Liver (tissue), 9 donors: ENCODE results near the gene TNFRSF12A. TPM values are rescaled to one million over a fixed set of nuclear protein-coding genes. Genes with fewer than 3 reads are reported as not detected.

Experiments
- DNase-seq: peaks from one replicate; pipeline ENCODE4 v3.0.0-alpha.2; 2017; ENCODE audit warnings: low spot score
- H3K27ac ChIP-seq, 2 donors: one replicate each; pipeline ENCODE4 v1.7.0; 2013; ENCODE audit warnings: inconsistent platforms in 2 of 2, low read length in 2 of 2, control low read depth in 1 of 2, low read depth in 1 of 2, mild to moderate bottlenecking in 1 of 2
- H3K27me3 ChIP-seq, 4 donors: one replicate each; pipeline versions ENCODE4 v1.6.1 to v1.7.0; 2013; ENCODE audit warnings: low read length in 3 of 4, inconsistent platforms in 1 of 4, mild to moderate bottlenecking in 1 of 4, moderate library complexity in 1 of 4; ENCODE audit not compliant: control insufficient read depth in 4 of 4, insufficient read depth in 4 of 4
- H3K36me3 ChIP-seq, 4 donors: one replicate each; pipeline versions ENCODE4 v1.6.1 to v1.7.0; 2013; ENCODE audit warnings: low read length in 3 of 4, mild to moderate bottlenecking in 3 of 4, low read depth in 1 of 4, moderate library complexity in 1 of 4; ENCODE audit not compliant: control insufficient read depth in 4 of 4, insufficient read depth in 3 of 4
- H3K4me1 ChIP-seq, 4 donors: one replicate each; pipeline versions ENCODE4 v1.6.1 to v1.7.0; 2013; ENCODE audit warnings: low read length in 3 of 4, mild to moderate bottlenecking in 3 of 4, moderate library complexity in 1 of 4; ENCODE audit not compliant: control insufficient read depth in 4 of 4, insufficient read depth in 4 of 4
- H3K4me3 ChIP-seq, 3 donors: one replicate each; pipeline versions ENCODE4 v1.6.1 to v1.7.0; 2013; ENCODE audit warnings: low read length in 3 of 3, control low read depth in 1 of 3, low read depth in 1 of 3, mild to moderate bottlenecking in 1 of 3
- H3K9ac ChIP-seq, 2 donors: one replicate each; pipeline ENCODE4 v1.7.0; 2013; ENCODE audit warnings: low read length in 2 of 2, mild to moderate bottlenecking in 2 of 2, moderate library complexity in 2 of 2, control low read depth in 1 of 2, low read depth in 1 of 2
- H3K9me3 ChIP-seq, 4 donors: one replicate each; pipeline versions ENCODE4 v1.6.1 to v1.7.0; 2013; ENCODE audit warnings: low read length in 3 of 4; ENCODE audit not compliant: control insufficient read depth in 4 of 4
- ATF3 ChIP-seq: IDR thresholded peaks from 2 replicates; pipeline ENCODE4 v1.6.1; 2016; ENCODE audit warnings: antibody characterized with exemption
- CTCF ChIP-seq: fragments of 150-350 bp; IDR thresholded peaks from 2 replicates; pipeline ENCODE4 v1.5.1; 2017; ENCODE audit warnings: improper control_type of control experiment, low read depth, low read length; ENCODE audit not compliant: missing input control
- EGR1 ChIP-seq, 2 donors: IDR thresholded peaks; 2 replicates each; pipeline ENCODE4 v1.6.1; 2016 to 2018; ENCODE audit warnings: antibody characterized with exemption in 2 of 2, low read depth in 2 of 2
- FOXA1 ChIP-seq: IDR thresholded peaks from 2 replicates; pipeline ENCODE4 v1.6.1; 2016; ENCODE audit warnings: antibody characterized with exemption
- FOXA2 ChIP-seq: IDR thresholded peaks from 2 replicates; pipeline ENCODE4 v1.6.1; 2016; ENCODE audit warnings: antibody characterized with exemption
- GABPA ChIP-seq, 2 donors: IDR thresholded peaks in 1 of 2; conservative IDR thresholded peaks in 1 of 2; 2 replicates each; pipeline ENCODE4 v1.6.1; 2016; ENCODE audit warnings: antibody characterized with exemption in 2 of 2, mild to moderate bottlenecking in 1 of 2, moderate library complexity in 1 of 2
- HNF4A ChIP-seq, 2 donors: conservative IDR thresholded peaks; 2 replicates each; pipeline ENCODE4 v1.6.1; 2016; ENCODE audit warnings: antibody characterized with exemption in 2 of 2, mild to moderate bottlenecking in 2 of 2
- HNF4G ChIP-seq: IDR thresholded peaks from 2 replicates; pipeline ENCODE4 v1.6.1; 2016; ENCODE audit warnings: antibody characterized with exemption
- JUND ChIP-seq, 2 donors: IDR thresholded peaks; 2 replicates each; pipeline ENCODE4 v1.6.1; 2016; ENCODE audit warnings: antibody characterized with exemption in 2 of 2
- MAX ChIP-seq: IDR thresholded peaks from 2 replicates; pipeline ENCODE4 v1.6.1; 2016; ENCODE audit warnings: antibody characterized with exemption
- NR2F2 ChIP-seq: IDR thresholded peaks from 2 replicates; pipeline ENCODE4 v1.6.1; 2016; ENCODE audit warnings: antibody characterized with exemption
- RAD21 ChIP-seq, 2 donors: IDR thresholded peaks; 2 replicates each; pipeline ENCODE4 v1.6.1; 2016; ENCODE audit warnings: antibody characterized with exemption in 2 of 2, mild to moderate bottlenecking in 2 of 2
- REST ChIP-seq: IDR thresholded peaks from 2 replicates; pipeline ENCODE4 v1.6.1; 2016; ENCODE audit warnings: antibody characterized with exemption, mild to moderate bottlenecking
- RXRA ChIP-seq, 2 donors: IDR thresholded peaks; 2 replicates each; pipeline ENCODE4 v1.6.1; 2017 to 2018; ENCODE audit warnings: antibody characterized with exemption in 2 of 2, mild to moderate bottlenecking in 1 of 2
- SP1 ChIP-seq: IDR thresholded peaks from 2 replicates; pipeline ENCODE4 v1.6.1; 2018; ENCODE audit warnings: antibody characterized with exemption, mild to moderate bottlenecking
- TAF1 ChIP-seq: conservative IDR thresholded peaks from 2 replicates; pipeline ENCODE4 v1.6.1; 2016; ENCODE audit warnings: antibody characterized with exemption, mild to moderate bottlenecking
- YY1 ChIP-seq: IDR thresholded peaks from 2 replicates; pipeline ENCODE4 v1.6.1; 2016; ENCODE audit warnings: antibody characterized with exemption, mild to moderate bottlenecking
- ZBTB33 ChIP-seq: IDR thresholded peaks from 2 replicates; pipeline ENCODE4 v1.6.1; 2016; ENCODE audit warnings: antibody characterized with exemption
- WGBS: extraction: QIAGEN DNeasy Blood & Tissue Kit; methylation state at CpG from one replicate; pipeline ENCODE4 v1.1.7; 2013; 5-methylcytosine and 5-hydroxymethylcytosine counted together
- polyA plus RNA-seq, 2 donors: library from polyadenylated mRNA; stranded (reverse) in 1 of 2; unstranded in 1 of 2; fragments of 200-250 nt in 1 of 2; fragments of >200 nt in 1 of 2; fragmentation: Nextera tagmentation in 1 of 2; extraction: Ambion mirVana in 1 of 2; gene quantifications; one replicate each; pipeline versions ENCODE4 v1.2.1 to v1.2.3, GENCODE V29; 2013 to 2015
- total RNA-seq, 2 donors: library from RNA; depleted of rRNA; stranded (reverse); fragments of >200 nt; gene quantifications; one replicate each; pipeline ENCODE4 v1.2.3, GENCODE V29; 2014
- donor health status: healthy.
- donor health status: healthy.
- donor health status: healthy.
- donor health status: healthy.
- donor health status: healthy.

TNFRSF12A gene
- total and polyA plus RNA-seq, 4 donors = 7.9 to 35.5 (median 9.1) TPM

- WGBS = 83% methylated on average over 33 of the region's 33 CpGs
- Histone ChIP-seq H3K9me3 (no peaks in the 10 kb centered on the region), H3K27ac (no peak overlapping the region), H3K4me3 (no peak overlapping the region), H3K9ac (no peak overlapping the region), H3K36me3 (peaks cover 0 to 14% (median 3%) of the 10 kb centered on the region in 4 donors), H3K4me1 (peaks cover 0 to 21% (median 6%) of the 10 kb centered on the region in 4 donors), H3K27me3 (peaks cover 0 to 5% (median 2%) of the 10 kb centered on the region in 4 donors)
- no peak for TF ChIP-seq FOXA2
- TF ChIP-seq REST = no peak
- no peak for TF ChIP-seq HNF4G
- no peak for TF ChIP-seq RAD21 (IDR thresholded peaks at IDR 0.05)
- TF ChIP-seq SP1 = no peak
- no peak for TF ChIP-seq ZBTB33
- no peak for TF ChIP-seq GABPA (IDR thresholded peaks at IDR 0.05 in 1 of 2, conservative IDR thresholded peaks at IDR 0.05 in 1 of 2)
- no peak for TF ChIP-seq NR2F2
- no peak for TF ChIP-seq RXRA (IDR thresholded peaks at IDR 0.05)
- no peak for TF ChIP-seq ATF3
- TF ChIP-seq FOXA1 = no peak
- TF ChIP-seq CTCF = no peak
- no peak for TF ChIP-seq YY1
- no peak for TF ChIP-seq EGR1 (IDR thresholded peaks at IDR 0.05; ENCODE audit: low read depth in 2 of 2)
- TF ChIP-seq HNF4A (conservative IDR thresholded peaks at IDR 0.05) = no peak
- no peak for TF ChIP-seq JUND (IDR thresholded peaks at IDR 0.05)
- no peak for TF ChIP-seq MAX
- no peak for TF ChIP-seq TAF1
- no peak for DNase-seq
These were observed 10.3 kb downstream of the TNFRSF12A start for GRCh38 chr16:3030222-3031212.
